22Rv1 (cell line): ENCODE data around the gene PARP15.

ENCODE experiments used
- ZFX ChIP-seq: fragments of 450-650 bp; IDR thresholded peaks from 2 replicates; pipeline ENCODE4 v1.6.1; 2017; ENCODE audit warnings: antibody characterized with exemption, borderline replicate concordance
- TF ChIP-seq, protein P1 (sequence below): fragments of 450-650 bp; IDR thresholded peaks from 2 replicates; pipeline ENCODE4 v1.5.1; 2017; ENCODE audit warnings: mild to moderate bottlenecking

DNA sequence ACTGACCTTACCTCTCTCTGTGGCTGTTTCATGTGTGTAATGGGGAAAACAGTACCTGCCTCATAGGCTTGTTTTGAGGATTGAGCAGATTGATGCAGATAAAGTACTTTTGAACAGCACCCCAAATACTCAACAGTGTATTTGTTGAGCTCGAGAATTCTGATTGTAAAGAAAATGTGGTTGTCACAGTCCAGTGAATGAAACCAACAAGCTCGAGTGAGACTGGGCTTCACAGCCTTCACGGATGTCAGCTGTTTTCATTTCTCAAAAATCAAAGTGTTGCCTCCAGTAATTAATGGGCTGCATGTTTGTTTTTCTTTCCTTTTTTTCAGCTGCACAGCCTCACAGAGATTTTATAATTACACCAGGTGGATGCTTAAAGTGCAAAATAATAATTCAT is 43.7 kb downstream of the PARP15 start:
- TF ChIP-seq, protein P1, sequence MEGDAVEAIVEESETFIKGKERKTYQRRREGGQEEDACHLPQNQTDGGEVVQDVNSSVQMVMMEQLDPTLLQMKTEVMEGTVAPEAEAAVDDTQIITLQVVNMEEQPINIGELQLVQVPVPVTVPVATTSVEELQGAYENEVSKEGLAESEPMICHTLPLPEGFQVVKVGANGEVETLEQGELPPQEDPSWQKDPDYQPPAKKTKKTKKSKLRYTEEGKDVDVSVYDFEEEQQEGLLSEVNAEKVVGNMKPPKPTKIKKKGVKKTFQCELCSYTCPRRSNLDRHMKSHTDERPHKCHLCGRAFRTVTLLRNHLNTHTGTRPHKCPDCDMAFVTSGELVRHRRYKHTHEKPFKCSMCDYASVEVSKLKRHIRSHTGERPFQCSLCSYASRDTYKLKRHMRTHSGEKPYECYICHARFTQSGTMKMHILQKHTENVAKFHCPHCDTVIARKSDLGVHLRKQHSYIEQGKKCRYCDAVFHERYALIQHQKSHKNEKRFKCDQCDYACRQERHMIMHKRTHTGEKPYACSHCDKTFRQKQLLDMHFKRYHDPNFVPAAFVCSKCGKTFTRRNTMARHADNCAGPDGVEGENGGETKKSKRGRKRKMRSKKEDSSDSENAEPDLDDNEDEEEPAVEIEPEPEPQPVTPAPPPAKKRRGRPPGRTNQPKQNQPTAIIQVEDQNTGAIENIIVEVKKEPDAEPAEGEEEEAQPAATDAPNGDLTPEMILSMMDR, result no peak
- TF ChIP-seq ZFX, result no peak
